GM18868 (cell line): ENCODE results near the gene GUCY1A2.
A peak's percentile ranks its signal among the peaks of the same experiment; 100 is the strongest.
"Not testable (repeated sequence)": the region's sequence is repeated elsewhere in the genome, so short reads cannot be mapped to it uniquely, and the experiment has no call there.

Source experiments
- ATAC-seq: cut with Tn5 transposase; IDR thresholded peaks from one replicate; pipeline ENCODE4 v1.9.1; 2021; ENCODE audit warnings: mild to moderate bottlenecking, moderate library complexity; ENCODE audit not compliant: unreplicated experiment

GUCY1A2 gene

GRCh38 chr11:107018219-107018901 lies at the start of gene GUCY1A2:
Gene GUCY1A2 (minus strand): TSS chr11:107018476. CDS start chr11:107018055, 421 bp downstream.
- peak; percentile 45 for ATAC-seq

GRCh38 chr11:107054391-107054790 lies 36.1 kb upstream of the GUCY1A2 start:
- no peak for ATAC-seq

GRCh38 chr11:107051332-107051731 lies 33.1 kb upstream of the GUCY1A2 start:
- not testable (repeated sequence) for ATAC-seq

GRCh38 chr11:107050899-107051298 lies 32.6 kb upstream of the GUCY1A2 start:
- not testable (repeated sequence) for ATAC-seq

GRCh38 chr11:107050121-107050520 lies 31.8 kb upstream of the GUCY1A2 start:
- no peak for ATAC-seq

- no peak for ATAC-seq
Measured at GRCh38 chr11:107044503-107044902, 26.2 kb upstream of the GUCY1A2 start.

- ATAC-seq = peak; percentile 90
Measured at GRCh38 chr11:107043242-107044006, 25.1 kb upstream of the GUCY1A2 start.

- ATAC-seq = no peak
Measured at GRCh38 chr11:107042748-107043147, 24.5 kb upstream of the GUCY1A2 start.

- ATAC-seq = peak; percentile 36
Measured at GRCh38 chr11:107041088-107041444, 22.8 kb upstream of the GUCY1A2 start.

GRCh38 chr11:107040433-107041087 lies 22.3 kb upstream of the GUCY1A2 start:
- ATAC-seq = no peak

GRCh38 chr11:107025673-107026072 lies 7.4 kb upstream of the GUCY1A2 start:
- no peak for ATAC-seq

- ATAC-seq = no peak
Measured at GRCh38 chr11:107020594-107020993, 2.3 kb upstream of the GUCY1A2 start.

- no peak for ATAC-seq
Measured at GRCh38 chr11:107018902-107019493, 722 bp upstream of the GUCY1A2 start.

- ATAC-seq = peak; percentile 76
Measured at GRCh38 chr11:107017433-107018218, 650 bp downstream of the GUCY1A2 start.

- ATAC-seq = no peak
Measured at GRCh38 chr11:107017104-107017432, 1.2 kb downstream of the GUCY1A2 start.

GRCh38 chr11:107014871-107015270 lies 3.4 kb downstream of the GUCY1A2 start:
- ATAC-seq = no peak

GRCh38 chr11:107011977-107012376 lies 6.3 kb downstream of the GUCY1A2 start:
- no peak for ATAC-seq

- no peak for ATAC-seq
Measured at GRCh38 chr11:107009190-107009589, 9.1 kb downstream of the GUCY1A2 start.

GRCh38 chr11:107006076-107006833 lies 12.0 kb downstream of the GUCY1A2 start:
- ATAC-seq = no peak

GRCh38 chr11:106999196-106999595 lies 19.1 kb downstream of the GUCY1A2 start:
- ATAC-seq = no peak
